Measurements from ENCODE around the gene AKR1B1. TPM values are rescaled to one million over a fixed set of nuclear protein-coding genes. Genes with fewer than 3 reads are reported as not detected.

AKR1B1 gene
- total RNA-seq, 4 donors from 2014 or later = 10.8 to 69.3 (median 40.8) TPM

- no peak overlapping the region for H3K4me3 ChIP-seq
- H3K27me3 ChIP-seq = no peaks in the 10 kb centered on the region
- H3K9me3 ChIP-seq = no peaks in the 10 kb centered on the region
- no peaks in the 10 kb centered on the region for H3K36me3 ChIP-seq
- no peak for TF ChIP-seq POLR2A (IDR thresholded peaks at IDR 0.05)
- TF ChIP-seq CTCF (IDR thresholded peaks at IDR 0.05) = no peak
- no peak overlapping the region for H3K27ac ChIP-seq
- H3K4me1 ChIP-seq = no peaks in the 10 kb centered on the region
- DNase-seq = no peak
- intact Hi-C loops (cut with DNase I; ENCODE audit: low total_unique reads) = no loop called here
Measured at GRCh38 chr7:134443396-134444070, 15.4 kb downstream of the AKR1B1 start.

GRCh38 chr7:134442441-134443220 is 16.3 kb downstream of the AKR1B1 start:
- TF ChIP-seq CTCF (IDR thresholded peaks at IDR 0.05) (no peak), POLR2A (IDR thresholded peaks at IDR 0.05) (no peak)
- H3K4me3 ChIP-seq = no peak overlapping the region
- intact Hi-C loops (cut with DNase I; ENCODE audit: low total_unique reads) = no loop called here
- no peaks in the 10 kb centered on the region for H3K36me3 ChIP-seq
- no peak for DNase-seq
- H3K27me3 ChIP-seq = no peaks in the 10 kb centered on the region
- no peaks in the 10 kb centered on the region for H3K4me1 ChIP-seq
- no peaks in the 10 kb centered on the region for H3K9me3 ChIP-seq
- H3K27ac ChIP-seq = no peak overlapping the region

- Histone ChIP-seq H3K36me3 (no peaks in the 10 kb centered on the region), H3K27me3 (no peaks in the 10 kb centered on the region), H3K9me3 (no peaks in the 10 kb centered on the region), H3K4me3 (no peak overlapping the region), H3K4me1 (no peaks in the 10 kb centered on the region), H3K27ac (no peak overlapping the region)
- no peak for DNase-seq
- intact Hi-C loops (cut with DNase I; ENCODE audit: low total_unique reads) = no loop called here
- TF ChIP-seq POLR2A (IDR thresholded peaks at IDR 0.05) (no peak), CTCF (IDR thresholded peaks at IDR 0.05) (no peak)
Measured at GRCh38 chr7:134441264-134441663, 17.6 kb downstream of the AKR1B1 start.

GRCh38 chr7:134440476-134440875 is 18.4 kb downstream of the AKR1B1 start:
- TF ChIP-seq CTCF (IDR thresholded peaks at IDR 0.05) = no peak
- TF ChIP-seq POLR2A (IDR thresholded peaks at IDR 0.05) = no peak
- intact Hi-C loops (cut with DNase I; ENCODE audit: low total_unique reads) = no loop called here
- no peak for DNase-seq
- H3K9me3 ChIP-seq = no peaks in the 10 kb centered on the region
- H3K36me3 ChIP-seq = no peaks in the 10 kb centered on the region
- H3K4me1 ChIP-seq = no peaks in the 10 kb centered on the region
- H3K27me3 ChIP-seq = no peaks in the 10 kb centered on the region
- H3K4me3 ChIP-seq = no peak overlapping the region
- H3K27ac ChIP-seq = no peak overlapping the region

GRCh38 chr7:134440067-134440466 is 18.8 kb downstream of the AKR1B1 start:
- Histone ChIP-seq H3K27ac (no peak overlapping the region), H3K9me3 (no peaks in the 10 kb centered on the region), H3K36me3 (no peaks in the 10 kb centered on the region), H3K4me3 (no peak overlapping the region), H3K4me1 (no peaks in the 10 kb centered on the region), H3K27me3 (no peaks in the 10 kb centered on the region)
- no peak for TF ChIP-seq POLR2A (IDR thresholded peaks at IDR 0.05)
- TF ChIP-seq CTCF (IDR thresholded peaks at IDR 0.05) = no peak
- DNase-seq = no peak
- intact Hi-C loops (cut with DNase I; ENCODE audit: low total_unique reads) = no loop called here
